Skeletal muscle tissue (tissue), 4 donors: ENCODE measurements around the gene ISOC1. TPM values are rescaled to one million over a fixed set of nuclear protein-coding genes. Genes with fewer than 3 reads are reported as not detected.

Experiments
- H3K27ac ChIP-seq: one replicate; pipeline ENCODE4 v1.7.0; 2013; ENCODE audit warnings: mild to moderate bottlenecking, low read depth, low read length, inconsistent platforms
- H3K27me3 ChIP-seq, 3 donors: one replicate each; pipeline ENCODE4 v1.7.0; 2013; ENCODE audit warnings: low read length in 3 of 3; ENCODE audit not compliant: control insufficient read depth in 3 of 3, insufficient read depth in 3 of 3
- H3K36me3 ChIP-seq, 3 donors: one replicate each; pipeline ENCODE4 v1.7.0; 2013; ENCODE audit warnings: low read length in 3 of 3; ENCODE audit not compliant: control insufficient read depth in 3 of 3, insufficient read depth in 3 of 3
- H3K4me1 ChIP-seq, 3 donors: one replicate each; pipeline ENCODE4 v1.7.0; 2013; ENCODE audit warnings: low read length in 3 of 3, mild to moderate bottlenecking in 3 of 3; ENCODE audit not compliant: control insufficient read depth in 3 of 3, insufficient read depth in 3 of 3
- H3K4me3 ChIP-seq, 3 donors: one replicate each; pipeline ENCODE4 v1.7.0; 2013; ENCODE audit warnings: low read length in 3 of 3
- H3K9ac ChIP-seq, 3 donors: one replicate each; pipeline ENCODE4 v1.7.0; 2013; ENCODE audit warnings: low read length in 3 of 3, mild to moderate bottlenecking in 3 of 3, moderate library complexity in 2 of 3, low read depth in 1 of 3
- H3K9me3 ChIP-seq, 3 donors: one replicate each; pipeline ENCODE4 v1.7.0; 2013; ENCODE audit warnings: low read length in 3 of 3; ENCODE audit not compliant: control insufficient read depth in 3 of 3
- total RNA-seq: library from RNA; depleted of rRNA; stranded (reverse); fragments of >200 nt; gene quantifications from one replicate; pipeline ENCODE4 v1.2.3, GENCODE V29; 2014
- donor health status: Osteomylitis.

The ISOC1 gene
- total RNA-seq, 1 donor from 2014 or later, result 32.4 TPM

GRCh38 chr5:129122560-129122959 lies 28.0 kb downstream of the ISOC1 start:
- Histone ChIP-seq H3K4me1 (no peaks in the 10 kb centered on the region), H3K27me3 (no peaks in the 10 kb centered on the region), H3K27ac (no peak overlapping the region), H3K9me3 (no peaks in the 10 kb centered on the region), H3K4me3 (no peak overlapping the region), H3K9ac (no peak overlapping the region), H3K36me3 (no peaks in the 10 kb centered on the region)

DNA sequence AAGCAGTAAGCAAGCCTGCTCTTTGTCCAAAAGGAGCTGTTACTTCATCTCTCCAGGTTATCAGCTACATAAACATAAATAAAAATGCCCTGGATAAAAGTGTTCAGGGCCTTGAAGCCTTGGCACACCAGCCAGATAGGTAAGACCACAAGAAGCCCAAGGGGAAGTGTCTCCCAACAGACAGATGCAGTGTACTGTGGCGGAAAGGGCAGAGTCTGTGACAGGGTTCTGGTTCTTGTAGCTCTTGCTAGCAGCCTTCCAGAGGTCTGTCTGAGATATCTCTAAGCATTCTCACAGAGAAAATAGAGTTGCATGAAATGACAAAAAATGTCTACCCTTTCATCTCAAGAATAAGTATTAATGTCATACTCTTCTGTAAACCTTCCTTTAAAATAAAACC lies 30.1 kb downstream of the ISOC1 start:
- Histone ChIP-seq H3K9me3 (no peaks in the 10 kb centered on the region), H3K27me3 (no peaks in the 10 kb centered on the region), H3K27ac (no peak overlapping the region), H3K36me3 (no peaks in the 10 kb centered on the region), H3K4me1 (no peaks in the 10 kb centered on the region), H3K4me3 (no peak overlapping the region), H3K9ac (no peak overlapping the region)

- Histone ChIP-seq H3K36me3 (no peaks in the 10 kb centered on the region), H3K9me3 (no peaks in the 10 kb centered on the region), H3K27ac (no peak overlapping the region), H3K4me3 (no peak overlapping the region), H3K27me3 (no peaks in the 10 kb centered on the region), H3K9ac (no peak overlapping the region), H3K4me1 (no peaks in the 10 kb centered on the region)
These were observed 31.3 kb downstream of the ISOC1 start for GRCh38 chr5:129125819-129126218.

DNA sequence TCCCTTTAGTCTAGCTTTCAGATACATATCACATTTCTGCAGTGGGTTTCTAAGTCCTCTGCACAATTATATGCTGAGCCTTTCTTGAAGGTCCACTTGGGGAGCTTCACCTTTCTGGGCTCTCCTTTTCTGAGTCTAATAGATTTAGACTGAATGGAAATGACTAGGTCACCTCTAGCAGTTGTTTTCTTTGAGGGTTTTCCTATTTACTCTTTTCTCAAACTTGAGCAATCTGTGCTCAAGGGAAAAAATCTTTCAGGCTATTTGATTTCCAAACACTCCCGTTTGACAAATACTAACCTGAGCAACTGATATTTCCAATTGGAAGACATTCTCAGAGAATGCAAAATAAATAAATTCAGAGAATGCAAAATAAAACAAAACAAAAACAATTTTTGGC lies 39.0 kb downstream of the ISOC1 start:
- H3K9ac ChIP-seq, result no peak overlapping the region
- peaks cover 0 to 2% (median 0%) of the 10 kb centered on the region in 3 donors for H3K9me3 ChIP-seq

GRCh38 chr5:129135633-129136032 lies 41.1 kb downstream of the ISOC1 start:
- no peak overlapping the region for H3K27ac ChIP-seq
- peaks cover 0 to 2% (median 0%) of the 10 kb centered on the region in 3 donors for H3K9me3 ChIP-seq
- H3K9ac ChIP-seq, result no peak overlapping the region
- H3K27me3 ChIP-seq, result no peaks in the 10 kb centered on the region
- H3K4me3 ChIP-seq, result no peak overlapping the region
- no peaks in the 10 kb centered on the region for H3K36me3 ChIP-seq
- H3K4me1 ChIP-seq, result no peaks in the 10 kb centered on the region

More for the DNA sequence above, 39.0 kb downstream of the ISOC1 start:
- Histone ChIP-seq H3K27ac (no peak overlapping the region), H3K27me3 (no peaks in the 10 kb centered on the region), H3K4me1 (no peaks in the 10 kb centered on the region), H3K36me3 (no peaks in the 10 kb centered on the region), H3K4me3 (no peak overlapping the region)

GRCh38 chr5:129137637-129138036 lies 43.1 kb downstream of the ISOC1 start:
- Histone ChIP-seq H3K4me1 (no peaks in the 10 kb centered on the region), H3K27ac (no peak overlapping the region), H3K9me3 (peaks cover 0 to 2% (median 0%) of the 10 kb centered on the region in 3 donors), H3K4me3 (no peak overlapping the region), H3K27me3 (no peaks in the 10 kb centered on the region), H3K36me3 (no peaks in the 10 kb centered on the region), H3K9ac (no peak overlapping the region)

DNA sequence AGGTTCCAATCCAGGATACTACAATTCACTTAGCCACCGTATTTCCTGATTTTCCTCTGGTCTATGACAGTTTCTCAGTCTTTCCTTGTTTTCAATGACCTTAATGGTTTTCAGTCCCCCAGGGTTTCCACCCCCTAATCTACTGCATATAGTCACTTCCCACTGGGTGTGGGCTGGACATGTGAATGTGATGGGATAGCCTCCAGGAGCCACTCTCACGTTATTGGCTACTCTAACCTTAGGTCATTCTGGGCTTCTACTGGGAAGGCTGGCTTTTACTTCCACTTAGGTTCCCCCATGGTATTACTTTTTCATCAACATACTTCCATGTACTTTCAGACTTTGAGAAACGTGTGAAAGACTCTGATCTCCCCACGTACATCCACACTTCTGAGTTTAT lies 46.5 kb downstream of the ISOC1 start:
- Histone ChIP-seq H3K27me3 (no peaks in the 10 kb centered on the region), H3K9ac (no peak overlapping the region), H3K36me3 (no peaks in the 10 kb centered on the region), H3K4me3 (no peak overlapping the region), H3K9me3 (no peaks in the 10 kb centered on the region), H3K27ac (no peak overlapping the region), H3K4me1 (no peaks in the 10 kb centered on the region)

DNA sequence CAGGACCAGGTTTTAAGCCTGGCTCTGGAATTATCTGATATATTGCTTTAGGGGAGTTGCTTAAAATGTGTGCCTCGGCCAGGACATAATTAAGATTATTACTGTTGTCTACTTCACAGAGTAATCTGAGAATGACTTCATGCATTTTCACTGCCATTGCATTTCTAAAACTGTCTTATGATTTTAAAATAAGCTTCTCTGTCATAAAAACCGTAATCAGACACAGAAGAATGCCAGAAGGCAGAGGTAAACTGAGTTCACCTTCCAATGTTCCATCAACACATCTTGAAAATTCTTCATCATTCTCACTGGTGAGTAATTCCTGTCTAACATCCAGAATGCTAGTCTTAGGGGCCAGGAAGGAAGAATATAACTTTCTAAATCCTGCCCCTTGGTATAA lies 47.1 kb downstream of the ISOC1 start:
- H3K9ac ChIP-seq, result no peak overlapping the region
- H3K27ac ChIP-seq, result no peak overlapping the region
- no peaks in the 10 kb centered on the region for H3K36me3 ChIP-seq
- no peaks in the 10 kb centered on the region for H3K9me3 ChIP-seq
- H3K4me3 ChIP-seq, result no peak overlapping the region
- no peaks in the 10 kb centered on the region for H3K27me3 ChIP-seq
- H3K4me1 ChIP-seq, result no peaks in the 10 kb centered on the region

DNA sequence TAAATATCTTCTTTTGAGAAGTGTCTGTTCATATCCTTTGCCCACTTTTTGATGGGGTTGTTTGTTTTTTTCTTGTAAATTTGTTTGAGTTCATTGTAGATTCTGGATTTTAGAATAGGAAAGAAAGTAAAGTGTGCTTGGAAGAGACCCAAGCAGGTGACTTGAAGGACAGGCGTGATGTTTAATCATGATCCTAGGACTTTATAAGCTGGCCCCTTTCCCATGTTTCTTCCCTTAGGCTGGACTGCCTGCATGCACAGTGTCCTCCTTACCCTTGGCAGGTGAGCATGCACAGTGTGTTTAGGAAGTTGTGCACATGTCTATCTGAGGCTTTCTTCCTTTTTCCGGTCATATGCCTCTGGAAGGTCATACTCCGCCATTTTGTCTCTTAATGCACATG lies 61.3 kb downstream of the ISOC1 start:
- Histone ChIP-seq H3K36me3 (no peaks in the 10 kb centered on the region), H3K9ac (no peak overlapping the region), H3K27me3 (no peaks in the 10 kb centered on the region), H3K27ac (no peak overlapping the region), H3K4me1 (no peaks in the 10 kb centered on the region), H3K9me3 (no peaks in the 10 kb centered on the region), H3K4me3 (no peak overlapping the region)

GRCh38 chr5:129161830-129162229 lies 67.3 kb downstream of the ISOC1 start:
- H3K27ac ChIP-seq, result no peak overlapping the region
- H3K27me3 ChIP-seq, result no peaks in the 10 kb centered on the region
- H3K36me3 ChIP-seq, result no peaks in the 10 kb centered on the region
- H3K4me1 ChIP-seq, result no peaks in the 10 kb centered on the region
- no peak overlapping the region for H3K4me3 ChIP-seq
- no peak overlapping the region for H3K9ac ChIP-seq
- H3K9me3 ChIP-seq, result peaks cover 0 to 7% (median 0%) of the 10 kb centered on the region in 3 donors
